Measurements from ENCODE around the gene UNC5B. TPM values are rescaled to one million over a fixed set of nuclear protein-coding genes. Genes with fewer than 3 reads are reported as not detected.

Gene UNC5B
- total RNA-seq, 1 donor from 2014 or later, result not detected

DNA sequence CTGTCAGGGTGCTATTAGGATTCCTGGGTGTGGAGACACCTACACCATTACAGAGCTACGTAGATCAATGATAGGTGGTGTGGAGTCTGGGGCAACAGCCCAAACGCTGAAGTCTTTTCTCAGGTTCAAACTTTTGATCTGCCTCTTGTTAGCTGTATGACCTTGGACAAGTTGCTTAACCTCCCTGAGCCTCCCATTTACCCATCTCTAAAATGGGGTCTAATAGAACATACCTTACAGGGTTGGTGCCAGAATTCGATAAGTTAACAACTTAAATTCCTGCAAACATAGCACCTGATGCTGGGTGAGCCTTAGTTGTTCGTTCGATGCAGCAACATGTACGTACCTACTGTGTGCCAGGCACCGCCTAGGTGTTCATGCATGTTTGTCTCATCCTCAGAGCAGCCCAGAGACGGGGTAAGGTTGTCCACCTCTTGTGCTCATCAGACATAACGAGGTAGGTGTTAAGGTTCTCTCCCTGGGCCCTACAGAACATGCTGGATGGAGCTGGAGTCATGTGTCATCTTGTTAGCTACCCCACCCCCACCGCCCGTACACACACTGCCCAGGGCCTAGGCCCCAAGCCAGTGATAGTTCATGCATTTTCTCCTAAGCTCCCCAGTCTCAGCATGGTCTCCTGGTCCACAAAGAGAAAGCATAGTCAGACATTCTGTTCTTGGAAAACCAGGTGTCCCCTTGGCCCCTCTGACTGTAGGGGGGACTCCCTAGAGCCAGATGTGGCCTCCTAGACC, 65.7 kb downstream of the UNC5B start:
- no peak overlapping the region for H3K4me3 Mint-ChIP-seq
- TF ChIP-seq, protein P1, sequence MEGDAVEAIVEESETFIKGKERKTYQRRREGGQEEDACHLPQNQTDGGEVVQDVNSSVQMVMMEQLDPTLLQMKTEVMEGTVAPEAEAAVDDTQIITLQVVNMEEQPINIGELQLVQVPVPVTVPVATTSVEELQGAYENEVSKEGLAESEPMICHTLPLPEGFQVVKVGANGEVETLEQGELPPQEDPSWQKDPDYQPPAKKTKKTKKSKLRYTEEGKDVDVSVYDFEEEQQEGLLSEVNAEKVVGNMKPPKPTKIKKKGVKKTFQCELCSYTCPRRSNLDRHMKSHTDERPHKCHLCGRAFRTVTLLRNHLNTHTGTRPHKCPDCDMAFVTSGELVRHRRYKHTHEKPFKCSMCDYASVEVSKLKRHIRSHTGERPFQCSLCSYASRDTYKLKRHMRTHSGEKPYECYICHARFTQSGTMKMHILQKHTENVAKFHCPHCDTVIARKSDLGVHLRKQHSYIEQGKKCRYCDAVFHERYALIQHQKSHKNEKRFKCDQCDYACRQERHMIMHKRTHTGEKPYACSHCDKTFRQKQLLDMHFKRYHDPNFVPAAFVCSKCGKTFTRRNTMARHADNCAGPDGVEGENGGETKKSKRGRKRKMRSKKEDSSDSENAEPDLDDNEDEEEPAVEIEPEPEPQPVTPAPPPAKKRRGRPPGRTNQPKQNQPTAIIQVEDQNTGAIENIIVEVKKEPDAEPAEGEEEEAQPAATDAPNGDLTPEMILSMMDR (IDR thresholded peaks at IDR 0.05), result no peak

DNA sequence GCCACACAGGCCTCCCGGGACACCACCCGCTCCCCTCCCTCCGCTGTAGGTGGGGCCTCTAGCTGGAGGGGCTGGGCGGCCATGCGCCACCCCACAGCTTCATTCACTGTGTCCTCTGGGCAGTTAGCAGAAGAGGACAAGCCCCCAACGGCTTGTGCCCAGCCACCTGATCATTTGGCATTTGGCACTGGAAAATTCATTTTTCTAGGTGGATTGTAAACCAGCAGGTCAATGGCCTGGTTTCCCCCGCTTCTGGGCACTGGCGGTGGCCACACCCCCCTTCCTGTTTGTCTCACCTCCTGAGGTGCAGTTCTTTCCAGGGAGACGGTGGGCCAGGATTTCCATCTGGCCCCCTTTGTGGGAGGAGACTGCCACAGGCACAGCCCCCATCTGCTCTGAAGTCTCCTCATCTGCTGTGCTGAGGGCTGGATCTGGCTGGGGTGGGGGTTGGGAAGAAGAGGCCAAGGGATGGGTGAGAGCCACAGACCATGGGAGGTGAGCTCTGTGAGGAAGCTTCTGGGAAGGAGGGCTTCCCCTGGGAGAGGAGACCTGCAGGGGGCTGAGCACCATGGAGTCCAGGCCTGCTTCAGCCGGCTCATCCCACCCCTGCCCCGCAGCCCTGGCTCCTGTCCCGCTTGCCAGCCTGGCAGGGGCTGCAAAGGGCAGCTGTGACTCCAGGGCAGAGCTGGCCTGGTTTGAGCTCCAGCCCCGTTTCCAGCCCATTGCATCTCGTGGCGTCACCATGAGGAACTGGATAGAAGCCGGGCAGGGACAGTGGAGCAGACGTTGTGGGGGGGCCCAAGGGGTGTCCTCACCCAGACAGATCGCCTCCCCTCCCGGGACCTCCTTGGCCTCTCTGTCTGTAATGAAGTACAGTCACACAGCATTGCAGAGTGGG, 66.6 kb downstream of the UNC5B start:
- Mint-ChIP-seq H3K4me3 (no peak overlapping the region), H3K27me3 (peaks cover 2% of the 10 kb centered on the region), H3K4me1 (no peaks in the 10 kb centered on the region), H3K36me3 (ENCODE audit: low read depth) (no peaks in the 10 kb centered on the region), H3K9me3 (no peaks in the 10 kb centered on the region), H3K27ac (no peak overlapping the region)
- intact Hi-C loops (cut with micrococcal nuclease), result no loop called here
- CTCF ChIA-PET, result no interaction called here
- TF ChIP-seq, protein P1 (IDR thresholded peaks at IDR 0.05), result no peak
- no peak for DNase-seq
- POLR2A ChIA-PET, result no interaction called here
- no peak for ATAC-seq (ENCODE audit: low read depth)

More for the DNA sequence above, 65.7 kb downstream of the UNC5B start:
- POLR2A ChIA-PET, result no interaction called here
- DNase-seq (no peak), ATAC-seq (ENCODE audit: low read depth) (no peak)
- Mint-ChIP-seq H3K4me1 (no peaks in the 10 kb centered on the region), H3K9me3 (no peaks in the 10 kb centered on the region), H3K27ac (no peak overlapping the region), H3K36me3 (ENCODE audit: low read depth) (no peaks in the 10 kb centered on the region), H3K27me3 (peaks cover 2% of the 10 kb centered on the region)
- CTCF ChIA-PET, result no interaction called here
- intact Hi-C loops (cut with micrococcal nuclease), result no loop called here

DNA sequence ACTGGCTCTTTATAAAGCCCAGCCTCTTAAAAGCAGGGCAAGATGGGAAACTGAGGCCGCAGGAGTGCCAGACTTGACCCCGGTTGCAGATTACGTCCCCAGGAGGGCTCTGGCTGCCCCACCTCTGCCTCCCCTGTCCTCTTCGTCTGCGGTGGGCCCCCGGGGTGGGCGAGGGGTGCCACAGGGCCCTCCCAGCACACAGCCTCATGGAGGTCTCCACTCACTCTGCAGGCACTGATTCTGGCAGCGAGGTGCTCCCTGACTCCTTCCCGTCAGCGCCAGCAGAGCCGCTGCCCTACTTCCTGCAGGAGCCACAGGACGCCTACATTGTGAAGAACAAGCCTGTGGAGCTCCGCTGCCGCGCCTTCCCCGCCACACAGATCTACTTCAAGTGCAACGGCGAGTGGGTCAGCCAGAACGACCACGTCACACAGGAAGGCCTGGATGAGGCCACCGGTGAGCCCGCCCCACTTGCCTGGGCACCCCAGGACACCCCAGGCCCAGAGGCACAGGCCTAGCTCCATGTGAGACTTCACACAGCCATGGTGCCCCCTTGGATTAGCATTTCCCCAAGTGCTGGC, 67.3 kb downstream of the UNC5B start:
- DNase-seq, result no peak
- Mint-ChIP-seq H3K4me3 (no peak overlapping the region), H3K36me3 (ENCODE audit: low read depth) (no peaks in the 10 kb centered on the region), H3K9me3 (no peaks in the 10 kb centered on the region), H3K27me3 (peaks cover 2% of the 10 kb centered on the region), H3K4me1 (no peaks in the 10 kb centered on the region), H3K27ac (no peak overlapping the region)
- no peak for ATAC-seq (ENCODE audit: low read depth)
- ChIA-PET CTCF (no interaction called here), POLR2A (no interaction called here)
- intact Hi-C loops (cut with micrococcal nuclease), result no loop called here
- TF ChIP-seq, protein P1 (IDR thresholded peaks at IDR 0.05), result no peak

DNA sequence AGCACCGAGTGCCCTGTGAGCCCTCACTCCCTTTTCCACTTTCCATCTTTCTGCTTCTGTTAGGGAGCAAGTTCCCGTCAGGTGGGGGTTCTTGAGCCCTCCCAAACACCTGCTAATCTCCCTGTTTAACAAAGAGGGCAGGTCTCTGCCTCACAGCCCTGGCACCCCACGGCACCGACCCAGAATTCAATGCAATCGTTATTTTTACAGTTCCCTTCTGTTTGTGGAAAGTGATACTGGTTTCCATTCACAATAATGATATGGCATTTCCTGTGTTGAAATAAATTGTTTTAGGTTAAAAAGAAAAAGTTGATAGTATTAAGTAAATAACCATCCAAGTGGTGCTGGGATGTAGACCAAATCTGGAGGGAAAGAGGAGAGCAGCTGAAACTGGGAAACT, 67.8 kb downstream of the UNC5B start:
- H3K9me3 Mint-ChIP-seq, result no peaks in the 10 kb centered on the region
- POLR2A ChIA-PET, result no interaction called here
- H3K27ac Mint-ChIP-seq, result no peak overlapping the region
- intact Hi-C loops (cut with micrococcal nuclease), result no loop called here
- H3K4me1 Mint-ChIP-seq, result no peaks in the 10 kb centered on the region
- CTCF ChIA-PET, result no interaction called here
- H3K36me3 Mint-ChIP-seq (ENCODE audit: low read depth), result no peaks in the 10 kb centered on the region
- ATAC-seq (ENCODE audit: low read depth) (no peak), DNase-seq (no peak)
- H3K27me3 Mint-ChIP-seq, result peaks cover 2% of the 10 kb centered on the region
- H3K4me3 Mint-ChIP-seq, result no peak overlapping the region
- TF ChIP-seq, protein P1 (IDR thresholded peaks at IDR 0.05), result no peak

DNA sequence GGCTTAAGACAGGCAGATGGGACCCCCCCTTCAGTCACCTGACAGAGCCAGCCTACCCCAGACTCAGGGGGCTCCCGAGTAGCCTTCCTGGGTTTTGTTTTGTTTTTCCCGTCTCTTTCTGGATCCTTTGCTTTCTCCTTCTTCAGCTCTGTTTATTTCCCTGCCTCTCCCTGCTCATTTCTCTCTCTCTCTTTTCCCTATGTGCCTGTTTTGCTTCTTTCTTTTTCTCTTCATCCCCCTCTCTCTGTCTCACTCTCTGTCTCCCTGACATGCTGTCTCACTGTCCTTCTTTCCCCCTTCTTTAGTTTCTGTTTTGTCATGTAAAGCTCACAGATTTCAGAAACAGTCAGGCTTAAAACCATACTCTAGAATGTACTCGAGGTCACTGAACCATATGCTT, 68.5 kb downstream of the UNC5B start:
- Mint-ChIP-seq H3K27me3 (peaks cover 2% of the 10 kb centered on the region), H3K9me3 (no peaks in the 10 kb centered on the region), H3K4me1 (no peaks in the 10 kb centered on the region), H3K27ac (no peak overlapping the region), H3K4me3 (no peak overlapping the region), H3K36me3 (ENCODE audit: low read depth) (no peaks in the 10 kb centered on the region)
- ChIA-PET POLR2A (no interaction called here), CTCF (interaction anchor here (0.9 kb wide), 1 partner anchor 704 kb away, joined by 3 read pairs; no protein-coding TSS in a partner anchor)
- no peak for DNase-seq
- ATAC-seq (ENCODE audit: low read depth), result no peak
- TF ChIP-seq, protein P1 (IDR thresholded peaks at IDR 0.05), result no peak
- intact Hi-C loops (cut with micrococcal nuclease), result no loop called here

Data from activated B cell treated with CpG ODN at 0.5 μM for 24 hours (primary cell).